Epithelial cell of esophagus (primary cell): ENCODE results near the gene PPFIA1.
A peak's percentile ranks its signal among the peaks of the same experiment; 100 is the strongest.

ENCODE experiments used
- DNase-seq: peaks from one replicate; pipeline ENCODE4 v3.0.0; 2010; ENCODE audit warnings: low read depth
- H3K4me3 ChIP-seq: 2 replicates; pipeline ENCODE4 v1.5.1; 2011; ENCODE audit warnings: mild to moderate bottlenecking, low read length, control low read depth
- TF ChIP-seq, protein P1 (sequence below): IDR thresholded peaks from 2 replicates; pipeline ENCODE4 v1.5.1; 2011; ENCODE audit warnings: low read depth, mild to moderate bottlenecking, low read length, control low read depth, inconsistent platforms; ENCODE audit not compliant: insufficient read depth; ENCODE audit errors: missing control alignments

Gene PPFIA1

DNA sequence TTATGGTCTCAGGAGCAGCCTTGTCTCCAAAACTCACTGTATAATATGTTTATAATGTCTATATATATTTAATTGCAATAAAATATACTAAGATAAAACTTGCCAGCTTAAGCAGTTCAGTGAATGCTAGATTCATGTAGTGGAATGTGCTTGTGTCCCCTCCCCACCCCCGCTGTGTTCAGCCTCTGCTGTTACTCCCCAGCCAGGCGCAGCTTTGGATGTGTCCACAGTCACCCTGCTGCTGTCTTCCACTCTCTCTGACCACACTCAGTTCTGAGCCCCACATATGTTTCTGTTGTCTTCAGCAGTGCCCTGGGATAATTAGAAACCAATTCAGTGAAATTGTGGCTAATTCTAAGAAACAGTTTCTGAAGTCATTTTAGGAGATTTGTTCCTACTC is 52.2 kb downstream of the PPFIA1 start:
- TF ChIP-seq, protein P1, sequence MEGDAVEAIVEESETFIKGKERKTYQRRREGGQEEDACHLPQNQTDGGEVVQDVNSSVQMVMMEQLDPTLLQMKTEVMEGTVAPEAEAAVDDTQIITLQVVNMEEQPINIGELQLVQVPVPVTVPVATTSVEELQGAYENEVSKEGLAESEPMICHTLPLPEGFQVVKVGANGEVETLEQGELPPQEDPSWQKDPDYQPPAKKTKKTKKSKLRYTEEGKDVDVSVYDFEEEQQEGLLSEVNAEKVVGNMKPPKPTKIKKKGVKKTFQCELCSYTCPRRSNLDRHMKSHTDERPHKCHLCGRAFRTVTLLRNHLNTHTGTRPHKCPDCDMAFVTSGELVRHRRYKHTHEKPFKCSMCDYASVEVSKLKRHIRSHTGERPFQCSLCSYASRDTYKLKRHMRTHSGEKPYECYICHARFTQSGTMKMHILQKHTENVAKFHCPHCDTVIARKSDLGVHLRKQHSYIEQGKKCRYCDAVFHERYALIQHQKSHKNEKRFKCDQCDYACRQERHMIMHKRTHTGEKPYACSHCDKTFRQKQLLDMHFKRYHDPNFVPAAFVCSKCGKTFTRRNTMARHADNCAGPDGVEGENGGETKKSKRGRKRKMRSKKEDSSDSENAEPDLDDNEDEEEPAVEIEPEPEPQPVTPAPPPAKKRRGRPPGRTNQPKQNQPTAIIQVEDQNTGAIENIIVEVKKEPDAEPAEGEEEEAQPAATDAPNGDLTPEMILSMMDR, result no peak
- no peak for DNase-seq
- no peak overlapping the region for H3K4me3 ChIP-seq

DNA sequence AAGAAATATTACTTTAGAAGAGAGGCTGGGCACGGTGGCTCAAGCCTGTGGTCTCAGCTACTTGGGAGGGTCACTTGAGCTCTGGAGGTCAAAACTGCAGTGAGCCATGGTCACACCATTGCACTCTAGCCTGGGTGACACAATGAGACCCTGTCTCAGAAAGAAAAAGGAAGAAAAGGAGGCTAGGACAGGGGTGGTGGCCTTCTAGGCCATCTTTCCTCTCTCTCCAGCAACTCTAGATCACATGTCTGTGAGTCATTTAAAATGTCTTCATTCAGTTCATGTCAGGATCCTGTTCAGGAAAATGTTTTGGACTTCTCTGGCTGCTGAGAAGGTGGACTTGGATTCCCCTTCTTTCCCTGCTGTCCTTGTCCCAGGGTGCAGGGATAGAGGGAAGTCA is 53.3 kb downstream of the PPFIA1 start:
- no peak overlapping the region for H3K4me3 ChIP-seq
- peak; percentile 34 for DNase-seq
- TF ChIP-seq, protein P1, result no peak

DNA sequence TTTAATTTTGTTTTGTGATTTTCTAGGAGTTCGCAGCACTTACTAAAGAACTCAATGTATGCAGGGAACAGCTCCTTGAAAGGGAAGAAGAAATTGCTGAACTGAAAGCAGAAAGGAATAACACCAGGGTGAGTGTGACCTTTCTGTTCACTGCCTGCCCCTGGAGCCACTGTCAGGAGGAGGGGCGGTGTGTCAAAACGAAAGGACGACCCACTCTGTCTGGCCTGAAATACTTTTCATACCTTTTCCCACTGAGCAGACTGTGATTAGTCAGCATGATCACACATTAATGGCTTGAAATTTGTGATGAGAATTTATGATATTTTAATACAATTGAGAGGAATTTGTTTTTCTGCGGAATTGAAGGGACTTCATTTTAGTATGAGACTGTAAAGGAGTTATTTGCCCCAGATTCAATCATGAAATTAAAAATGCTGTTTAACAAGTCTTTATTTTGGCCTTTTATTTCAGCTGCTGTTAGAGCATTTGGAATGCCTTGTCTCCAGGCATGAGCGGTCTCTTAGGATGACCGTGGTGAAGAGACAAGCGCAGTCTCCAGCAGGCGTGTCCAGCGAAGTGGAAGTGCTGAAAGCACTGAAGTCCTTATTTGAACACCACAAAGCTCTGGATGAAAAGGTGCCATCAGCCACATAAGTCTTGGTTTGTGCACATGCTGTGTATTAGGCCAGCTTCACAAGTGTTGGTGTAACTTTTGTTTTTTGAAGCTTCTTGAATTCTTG is 54.1 kb downstream of the PPFIA1 start:
- no peak for DNase-seq
- no peak overlapping the region for H3K4me3 ChIP-seq
- TF ChIP-seq, protein P1, result no peak

DNA sequence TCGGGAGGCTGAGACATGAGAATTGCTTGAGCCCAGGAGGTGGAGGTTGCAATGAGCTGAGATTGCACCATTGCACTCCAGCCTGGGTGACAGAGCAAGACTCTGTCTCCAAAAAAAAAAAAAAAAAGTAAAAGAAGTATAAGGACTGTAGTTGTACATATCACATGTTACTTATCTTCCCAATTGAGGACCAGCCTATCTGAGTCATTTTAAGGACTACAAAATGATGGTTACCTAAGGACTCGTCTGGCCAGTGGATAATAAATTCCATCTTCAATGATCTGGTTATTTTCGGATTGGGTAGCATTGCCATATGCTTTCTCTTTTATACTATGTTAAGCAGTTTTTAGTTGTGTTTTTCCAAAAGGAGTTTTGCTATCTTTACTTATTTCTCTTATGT is 55.3 kb downstream of the PPFIA1 start:
- H3K4me3 ChIP-seq, result no peak overlapping the region
- DNase-seq, result no peak
- TF ChIP-seq, protein P1, result no peak

DNA sequence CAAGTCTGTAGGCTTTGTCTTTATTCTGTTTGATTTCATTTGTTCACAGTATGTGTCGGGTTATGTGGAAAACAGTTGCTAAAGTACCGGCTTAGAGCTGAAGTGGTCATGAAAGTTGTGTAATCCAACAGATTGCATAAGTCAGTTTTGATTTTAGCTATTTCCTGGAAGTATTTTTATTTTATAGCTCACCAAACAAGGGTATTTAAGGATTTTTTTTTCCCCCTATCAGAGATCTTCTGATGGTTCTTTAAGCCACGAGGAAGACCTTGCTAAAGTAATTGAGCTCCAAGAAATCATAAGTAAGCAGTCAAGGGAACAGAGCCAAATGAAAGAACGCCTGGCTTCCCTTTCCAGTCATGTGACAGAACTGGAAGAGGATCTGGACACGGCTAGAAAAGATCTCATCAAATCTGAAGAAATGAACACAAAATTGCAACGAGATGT is 55.9 kb downstream of the PPFIA1 start:
- TF ChIP-seq, protein P1, result no peak
- DNase-seq, result peak; percentile 54
- no peak overlapping the region for H3K4me3 ChIP-seq

DNA sequence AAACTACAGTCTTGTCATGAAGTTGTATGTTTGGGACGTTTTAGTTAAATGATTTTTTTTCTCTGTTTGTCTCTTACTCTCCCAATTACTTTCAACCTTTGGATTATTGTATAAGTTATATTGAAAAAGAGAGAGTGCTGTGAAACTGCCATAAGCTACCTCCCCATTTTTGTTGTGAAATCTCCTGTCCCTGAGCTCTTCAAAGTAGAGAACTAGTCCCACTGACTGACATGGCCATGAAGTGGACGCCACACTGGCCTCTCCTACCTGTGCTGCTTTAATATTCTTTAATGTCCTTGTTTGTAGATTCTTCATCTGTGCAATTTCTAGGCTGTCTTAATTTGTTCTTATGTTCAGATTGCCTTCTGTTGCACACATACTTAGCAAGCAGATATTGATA is 56.3 kb downstream of the PPFIA1 start:
- H3K4me3 ChIP-seq, result no peak overlapping the region
- no peak for DNase-seq
- TF ChIP-seq, protein P1, result no peak

DNA sequence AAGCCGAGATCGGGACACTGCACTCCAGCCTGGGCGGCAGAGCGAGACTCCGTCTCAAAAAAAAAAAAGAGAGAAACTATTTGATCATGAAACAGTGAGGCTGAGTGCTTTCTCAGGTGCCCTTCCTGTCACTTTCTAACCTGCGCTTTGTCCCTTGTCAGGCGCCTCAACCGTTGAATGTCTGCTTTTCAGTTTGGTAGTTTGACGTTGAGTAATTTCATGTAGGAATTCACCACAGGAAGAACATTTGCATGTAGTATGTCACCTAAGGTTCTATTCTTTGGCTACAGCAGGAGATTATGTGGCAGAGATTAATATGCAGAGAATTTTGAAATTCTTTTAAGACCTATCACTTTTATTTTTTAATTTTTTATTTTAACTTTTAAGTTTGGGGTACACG is 57.2 kb downstream of the PPFIA1 start:
- TF ChIP-seq, protein P1, result no peak
- no peak for DNase-seq
- no peak overlapping the region for H3K4me3 ChIP-seq
